ENCODE results near the gene TBC1D10B. TPM values are rescaled to one million over a fixed set of nuclear protein-coding genes. Genes with fewer than 3 reads are reported as not detected.

TBC1D10B gene
- total and polyA plus RNA-seq, 2 donors (not counting 1 experiment from before 2014, with no cell fraction given): 23.5 to 58.0 TPM

DNA sequence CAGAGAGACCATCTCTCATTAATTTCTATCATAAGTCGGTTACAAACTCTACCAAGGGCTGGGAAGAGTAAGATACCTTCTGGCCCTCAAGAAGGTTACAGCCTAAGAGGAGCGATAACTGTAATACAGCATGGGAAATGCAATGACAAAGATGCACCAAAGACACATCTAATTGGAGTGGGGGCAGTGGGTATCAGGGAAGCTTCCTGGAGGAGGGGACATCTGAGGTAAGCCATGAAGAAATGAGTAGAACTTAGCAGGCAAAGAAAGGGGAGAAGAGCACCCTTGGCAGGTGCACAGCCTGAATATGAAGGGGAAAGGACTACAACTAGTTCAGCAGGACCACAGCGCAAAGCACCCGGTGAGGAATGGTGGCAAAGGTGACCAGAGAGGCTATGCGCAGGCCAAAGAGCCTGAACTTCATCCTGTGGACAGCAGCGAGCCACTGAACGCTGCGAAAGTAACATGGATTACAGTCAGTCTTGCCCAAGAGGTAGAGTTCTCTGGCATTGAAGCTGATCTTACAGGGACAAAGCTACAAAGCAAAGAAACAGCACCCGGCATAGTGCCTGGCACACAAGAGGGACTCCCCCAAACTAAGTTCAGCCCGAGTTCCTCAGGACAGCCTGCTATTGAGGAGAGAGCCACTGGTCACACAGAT, 2.8 kb downstream of the TBC1D10B start:
- intact Hi-C loops (cut with micrococcal nuclease): no loop called here
- H3K4me3 Mint-ChIP-seq: peak overlapping the region; percentile 83
- Histone ChIP-seq H3K79me2 (ENCODE audit: control insufficient read depth, insufficient read depth, low read length) (peaks cover 67% of the 10 kb centered on the region), H3K36me3 (replicated peaks in 1 of 2; ENCODE audit: control extremely low read depth in 1 of 2, control insufficient read depth in 1 of 2, extremely low read depth in 1 of 2, insufficient read depth in 2 of 2, low read length in 1 of 2) (peaks cover 0 to 27% of the 10 kb centered on the region in 2 experiments), H2AFZ (ENCODE audit: insufficient read depth, low read depth, low read length, poor library complexity, severe bottlenecking) (no peak overlapping the region), H3K27ac (ENCODE audit: low read length in 2 of 2) (peak overlapping the region in 1 of 2 donors; percentile 65), H3K9ac (ENCODE audit: low read length) (no peak overlapping the region), H3K4me1 (ENCODE audit: control insufficient read depth in 2 of 2, insufficient read depth in 2 of 2, low read length in 2 of 2) (peaks cover 25 to 35% of the 10 kb centered on the region in 2 donors), H3K27me3 (replicated peaks in 1 of 4; ENCODE audit: control extremely low read depth in 1 of 4, control insufficient read depth in 3 of 4, insufficient read depth in 4 of 4, low read length in 3 of 4) (no peaks in the 10 kb centered on the region), H3K9me3 (ENCODE audit: control extremely low read depth in 1 of 3, control insufficient read depth in 2 of 3, insufficient read depth in 1 of 3, low read length in 2 of 3) (no peaks in the 10 kb centered on the region), H4K20me1 (ENCODE audit: control insufficient read depth, insufficient read depth, low read length, poor library complexity, severe bottlenecking) (peaks cover 50% of the 10 kb centered on the region), H3K4me2 (replicated peaks; ENCODE audit: low read depth, low read length, poor library complexity, severe bottlenecking) (peak overlapping the region; percentile 93), H3K4me3 (ENCODE audit: control extremely low read depth in 1 of 5, extremely low read depth in 1 of 5, insufficient read depth in 1 of 5, low read depth in 2 of 5, low read length in 4 of 5) (peak overlapping the region in 1 of 5 experiments; percentile 73)
- H3K9me3 Mint-ChIP-seq (ENCODE audit: insufficient read depth): no peaks in the 10 kb centered on the region
- ATAC-seq (ENCODE audit: low read depth) (no peak), DNase-seq (peak; percentile 9)
- TF ChIP-seq CTCF (IDR thresholded peaks at IDR 0.05) (no peak), EZH2 (IDR thresholded peaks at IDR 0.05; ENCODE audit: borderline replicate concordance, insufficient read depth, low read depth, low read length, poor library complexity, severe bottlenecking) (no peak)
- no peaks in the 10 kb centered on the region for H3K27me3 Mint-ChIP-seq
- CTCF ChIA-PET: no interaction called here
- H3K4me1 Mint-ChIP-seq: peaks cover 46% of the 10 kb centered on the region
- H3K27ac Mint-ChIP-seq: peak overlapping the region; percentile 67
- POLR2A ChIA-PET: interaction anchor here (1.3 kb wide), 1 partner anchor 40 kb away, joined by 3 read pairs; the partner anchor contains the start of gene ZNF771
- WGBS (ENCODE audit: insufficient coverage): 96% methylated on average over 8 of the region's 10 CpGs

- no peak for ATAC-seq (ENCODE audit: low read depth)
- Histone ChIP-seq H3K27me3 (replicated peaks in 1 of 4; ENCODE audit: control extremely low read depth in 1 of 4, control insufficient read depth in 3 of 4, insufficient read depth in 4 of 4, low read length in 3 of 4) (no peaks in the 10 kb centered on the region), H4K20me1 (ENCODE audit: control insufficient read depth, insufficient read depth, low read length, poor library complexity, severe bottlenecking) (peaks cover 50% of the 10 kb centered on the region), H2AFZ (ENCODE audit: insufficient read depth, low read depth, low read length, poor library complexity, severe bottlenecking) (no peak overlapping the region), H3K4me3 (ENCODE audit: control extremely low read depth in 1 of 5, extremely low read depth in 1 of 5, insufficient read depth in 1 of 5, low read depth in 2 of 5, low read length in 4 of 5) (no peak overlapping the region), H3K4me2 (replicated peaks; ENCODE audit: low read depth, low read length, poor library complexity, severe bottlenecking) (no peak overlapping the region), H3K27ac (ENCODE audit: low read length in 2 of 2) (no peak overlapping the region), H3K9me3 (ENCODE audit: control extremely low read depth in 1 of 3, control insufficient read depth in 2 of 3, insufficient read depth in 1 of 3, low read length in 2 of 3) (no peaks in the 10 kb centered on the region), H3K9ac (ENCODE audit: low read length) (no peak overlapping the region), H3K79me2 (ENCODE audit: control insufficient read depth, insufficient read depth, low read length) (peaks cover 72% of the 10 kb centered on the region), H3K4me1 (ENCODE audit: control insufficient read depth in 2 of 2, insufficient read depth in 2 of 2, low read length in 2 of 2) (peaks cover 23 to 32% of the 10 kb centered on the region in 2 donors), H3K36me3 (replicated peaks in 1 of 2; ENCODE audit: control extremely low read depth in 1 of 2, control insufficient read depth in 1 of 2, extremely low read depth in 1 of 2, insufficient read depth in 2 of 2, low read length in 1 of 2) (peaks cover 0 to 31% of the 10 kb centered on the region in 2 experiments)
- 92% methylated on average over 3 of the region's 4 CpGs for WGBS (ENCODE audit: insufficient coverage)
- TF ChIP-seq EZH2 (IDR thresholded peaks at IDR 0.05; ENCODE audit: borderline replicate concordance, insufficient read depth, low read depth, low read length, poor library complexity, severe bottlenecking) (no peak), CTCF (IDR thresholded peaks at IDR 0.05) (no peak)
- DNase-seq: no peak
- H3K27me3 Mint-ChIP-seq: no peaks in the 10 kb centered on the region
- peak overlapping the region; percentile 14 for H3K4me3 Mint-ChIP-seq
- H3K9me3 Mint-ChIP-seq (ENCODE audit: insufficient read depth): no peaks in the 10 kb centered on the region
- intact Hi-C loops (cut with micrococcal nuclease): no loop called here
- POLR2A ChIA-PET: interaction anchor here (1.3 kb wide), 1 partner anchor 41 kb away, joined by 3 read pairs; the partner anchor contains the start of gene ZNF771
- H3K27ac Mint-ChIP-seq: no peak overlapping the region
- peaks cover 40% of the 10 kb centered on the region for H3K4me1 Mint-ChIP-seq
- CTCF ChIA-PET: interaction anchor here (0.9 kb wide), 1 partner anchor 43 kb away, joined by 3 read pairs; no protein-coding TSS in a partner anchor
Measured at GRCh38 chr16:30366511-30366910, 3.8 kb downstream of the TBC1D10B start.
